GM21360 (cell line): ENCODE data around the gene YY1AP1.
"Not testable (repeated sequence)": the region's sequence is repeated elsewhere in the genome, so short reads cannot be mapped to it uniquely, and the experiment has no call there.

Experiments used
- ATAC-seq: cut with Tn5 transposase; IDR thresholded peaks from one replicate; pipeline ENCODE4 v1.9.1; 2021; ENCODE audit warnings: mild to moderate bottlenecking, moderate library complexity; ENCODE audit not compliant: unreplicated experiment

The YY1AP1 gene

DNA sequence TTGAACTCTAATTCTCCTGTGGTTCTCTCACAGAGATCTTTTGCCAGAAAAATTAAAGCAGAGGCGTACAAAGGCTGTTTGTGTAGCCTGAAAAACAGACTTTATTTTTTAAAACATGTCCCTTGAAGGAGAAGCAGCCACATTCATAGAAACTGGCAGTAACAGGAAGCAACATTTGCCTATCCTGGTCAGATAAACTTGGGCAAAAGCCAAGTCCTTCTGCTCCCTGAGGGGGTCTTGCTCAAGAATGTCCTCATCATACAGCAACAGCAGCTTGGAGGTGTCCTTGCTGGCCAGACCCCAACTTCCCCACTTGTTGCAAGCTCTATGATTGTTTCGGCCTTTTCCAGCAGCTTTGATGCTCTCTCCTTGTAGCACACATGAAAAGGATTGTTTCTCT lies 42.3 kb downstream of the YY1AP1 start:
- ATAC-seq = no peak

- no peak for ATAC-seq
Observed at GRCh38 chr1:155645648-155646047, 42.9 kb downstream of the YY1AP1 start.

DNA sequence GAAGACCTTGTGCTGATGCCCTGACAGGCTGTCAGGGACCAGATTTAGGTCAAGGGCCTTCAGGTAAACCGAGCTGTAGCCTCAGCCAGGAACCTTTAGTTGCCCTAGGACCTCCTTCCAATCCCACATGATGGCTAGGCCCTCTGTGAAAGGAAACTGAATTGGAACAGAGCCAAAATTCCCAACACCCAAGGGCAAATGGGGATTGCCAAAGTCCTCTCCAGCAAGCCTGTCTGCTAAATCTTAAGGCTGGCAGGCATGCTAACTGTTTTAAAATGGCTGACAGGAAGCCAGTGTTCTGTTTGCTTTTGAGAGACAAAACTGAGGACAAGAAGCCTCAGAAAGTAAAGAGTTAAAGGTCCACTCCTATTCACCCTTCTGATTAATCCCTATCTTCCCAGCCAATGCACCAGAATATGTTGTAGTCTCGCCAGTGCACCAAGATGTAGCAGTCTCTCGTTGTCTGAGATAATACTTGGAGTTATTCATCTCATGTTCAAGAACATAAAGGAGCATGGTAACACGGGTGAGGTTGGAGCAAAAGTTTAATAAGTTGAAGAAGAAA lies 43.5 kb downstream of the YY1AP1 start:
- no peak for ATAC-seq

DNA sequence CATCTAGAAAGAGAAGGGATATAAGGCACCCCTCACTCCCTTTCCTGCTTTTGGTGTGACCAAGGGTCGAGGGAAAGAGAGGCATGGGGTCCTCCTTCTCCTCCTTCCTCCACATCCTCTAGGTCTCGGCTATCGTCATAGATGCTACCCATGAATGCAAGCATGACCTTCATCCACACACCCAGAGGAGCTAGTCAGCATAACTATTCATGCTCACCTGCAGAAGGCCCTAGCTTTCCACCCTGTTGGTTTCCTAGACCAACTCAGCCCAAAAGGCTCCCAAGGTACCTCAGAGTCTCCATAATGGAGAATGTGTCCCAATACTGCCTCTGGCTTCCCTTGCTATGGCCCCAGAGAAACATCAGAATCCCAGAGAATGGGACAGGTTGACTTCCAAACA lies 45.3 kb downstream of the YY1AP1 start:
- ATAC-seq = no peak

- ATAC-seq = not testable (repeated sequence)
Observed at GRCh38 chr1:155642559-155643180, 45.9 kb downstream of the YY1AP1 start.

DNA sequence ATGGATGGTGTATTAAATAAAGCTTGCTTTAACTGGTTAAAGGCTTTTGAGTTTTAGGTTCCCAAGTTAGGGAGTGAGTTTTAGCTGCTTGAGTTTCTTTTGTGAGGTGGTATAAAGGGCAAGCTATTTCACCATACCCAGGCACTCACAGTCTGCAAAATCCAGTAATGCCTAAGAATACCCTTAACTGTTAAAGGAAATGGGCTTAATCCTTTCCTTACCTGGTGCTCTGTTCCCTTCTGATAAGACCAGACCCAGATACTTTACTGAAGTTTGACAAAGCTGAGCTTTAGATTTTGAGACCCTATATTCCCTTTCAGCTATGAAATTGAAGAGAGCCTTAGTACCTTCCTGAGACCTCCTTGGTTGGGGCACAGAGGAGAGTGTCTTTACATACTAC lies 48.2 kb downstream of the YY1AP1 start:
- ATAC-seq = no peak

DNA sequence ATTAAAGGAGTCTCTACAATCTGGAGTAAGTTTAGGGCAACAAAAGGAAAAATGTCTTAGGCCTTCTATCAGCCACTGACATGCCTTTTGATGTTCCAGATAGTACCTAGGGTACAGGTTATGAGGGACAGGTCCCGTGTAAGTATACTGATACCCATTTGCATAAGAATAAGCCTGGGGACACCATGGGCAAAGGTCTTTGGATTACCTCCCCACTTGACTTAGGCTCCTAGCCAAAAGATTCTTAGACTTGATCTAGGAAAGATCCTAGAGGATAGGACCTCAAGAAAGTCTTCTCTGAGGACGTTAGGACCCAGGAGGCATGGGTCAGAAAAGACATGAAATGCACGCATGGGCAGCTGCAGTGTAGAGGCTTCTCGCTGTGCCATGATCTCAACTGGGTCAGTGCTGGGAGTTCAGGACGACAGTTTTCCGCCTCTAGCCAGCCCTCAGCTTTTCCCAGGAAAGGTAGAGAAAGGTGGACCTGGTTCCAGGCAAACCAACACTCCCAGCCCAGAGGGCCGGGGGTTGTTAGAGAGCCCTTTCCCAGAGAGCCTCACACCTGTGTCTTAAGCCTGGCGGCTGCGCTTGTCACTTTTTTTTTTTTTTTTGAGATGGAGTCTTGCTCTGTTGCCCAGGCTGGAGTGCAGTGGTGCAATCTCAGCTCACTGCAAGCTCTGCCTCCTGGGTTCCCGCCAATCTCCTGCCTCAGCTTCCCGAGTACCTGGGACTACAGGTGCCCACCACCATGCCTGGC lies 52.0 kb downstream of the YY1AP1 start:
- ATAC-seq = no peak

- not testable (repeated sequence) for ATAC-seq
Observed at GRCh38 chr1:155626428-155626827, 62.1 kb downstream of the YY1AP1 start.

- ATAC-seq = no peak
Observed at GRCh38 chr1:155623357-155623756, 65.2 kb downstream of the YY1AP1 start.

DNA sequence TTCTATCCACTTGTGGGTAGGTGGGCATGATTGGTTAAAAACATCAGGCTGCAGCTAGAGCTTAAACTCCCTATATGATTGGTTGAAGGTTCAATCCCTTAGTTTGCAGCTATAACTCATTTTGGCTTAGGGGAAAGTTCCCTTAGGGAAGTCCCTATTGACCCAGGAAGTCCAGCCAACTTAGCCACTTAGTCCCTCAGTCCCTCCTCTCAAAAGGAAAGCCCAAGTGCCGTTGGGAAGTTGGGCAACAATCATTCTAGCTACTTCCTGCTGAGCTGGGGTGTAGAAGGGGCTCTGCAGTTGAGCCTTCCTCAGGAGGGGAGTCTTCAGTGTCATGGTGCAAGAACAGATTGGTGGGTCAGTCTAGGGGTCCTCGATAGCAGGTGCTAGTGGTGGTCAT lies 66.4 kb downstream of the YY1AP1 start:
- no peak for ATAC-seq

GRCh38 chr1:155613226-155613625 lies 75.3 kb downstream of the YY1AP1 start:
- ATAC-seq = not testable (repeated sequence)

DNA sequence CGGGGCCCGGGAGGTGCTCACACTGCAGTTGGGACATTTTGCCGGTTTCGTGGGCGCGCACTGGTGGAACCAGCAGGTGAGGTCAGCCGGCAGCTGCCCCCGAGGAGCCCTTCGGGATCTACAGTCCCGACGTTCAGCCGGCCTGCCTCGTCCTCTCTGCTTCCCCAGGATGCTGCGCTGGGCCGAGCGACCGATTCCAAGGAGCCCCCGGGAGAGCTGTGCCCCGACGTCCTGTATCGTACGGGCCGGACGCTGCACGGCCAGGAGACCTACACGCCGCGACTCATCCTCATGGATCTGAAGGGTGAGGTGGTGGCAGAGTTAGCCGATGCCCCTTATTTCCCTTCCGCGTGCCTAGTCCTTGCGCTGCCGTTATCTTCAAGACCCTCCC lies 78.3 kb downstream of the YY1AP1 start:
- ATAC-seq = not testable (repeated sequence)

- ATAC-seq = peak; percentile 83
Observed at GRCh38 chr1:155609515-155610256, 78.9 kb downstream of the YY1AP1 start, which contains the start of gene MSTO1. TSS of gene MSTO1 (plus strand) at chr1:155610218. CDS start at chr1:155610249, 31 bp downstream.
